Left ventricle myocardium inferior (tissue), 1 donor: Measurements from ENCODE around the gene POLR2L. TPM values are rescaled to one million over a fixed set of nuclear protein-coding genes. Genes with fewer than 3 reads are reported as not detected.

ENCODE experiments used
- DNase-seq: peaks from one replicate; pipeline ENCODE4 v3.0.0-alpha.2; 2020
- H3K27ac ChIP-seq: fragments of 200-600 bp; replicated peaks from 2 replicates; pipeline ENCODE4 v1.8.0; 2021
- H3K27me3 ChIP-seq: fragments of 200-600 bp; 2 replicates; pipeline ENCODE4 v1.8.0; 2021; ENCODE audit warnings: low read depth
- H3K36me3 ChIP-seq: fragments of 200-600 bp; 2 replicates; pipeline ENCODE4 v1.8.0; 2021
- H3K4me1 ChIP-seq: fragments of 200-600 bp; 2 replicates; pipeline ENCODE4 v1.8.0; 2021
- H3K4me3 ChIP-seq: fragments of 200-600 bp; 2 replicates; pipeline ENCODE4 v1.8.0; 2021; ENCODE audit warnings: mild to moderate bottlenecking, moderate library complexity
- H3K9me3 ChIP-seq: fragments of 200-600 bp; replicated peaks from 2 replicates; pipeline ENCODE4 v1.8.0; 2021
- CTCF ChIP-seq: fragments of 200-600 bp; IDR thresholded peaks from 2 replicates; pipeline ENCODE4 v1.8.0; 2021; ENCODE audit warnings: antibody characterized with exemption, mild to moderate bottlenecking, borderline replicate concordance
- intact Hi-C: fragments of 100-400 bp; cut with micrococcal nuclease; formaldehyde crosslinking; loops from one replicate; pipeline ENCODE4 v1.11.0; 2022
- total RNA-seq: library from RNA; stranded (reverse); fragmentation: NEBNext Ultra II Directional; extraction: Animal tissue kit (Norgen Biotek cat#: 25700); gene quantifications from one replicate; pipeline ENCODE4 v1.2.1, GENCODE V29; 2021
- donor health status: DM: no; HTN: yes; CAD: no; lungs with severe emphysema.

POLR2L gene
- total RNA-seq, 1 donor from 2014 or later: 226 TPM

DNA sequence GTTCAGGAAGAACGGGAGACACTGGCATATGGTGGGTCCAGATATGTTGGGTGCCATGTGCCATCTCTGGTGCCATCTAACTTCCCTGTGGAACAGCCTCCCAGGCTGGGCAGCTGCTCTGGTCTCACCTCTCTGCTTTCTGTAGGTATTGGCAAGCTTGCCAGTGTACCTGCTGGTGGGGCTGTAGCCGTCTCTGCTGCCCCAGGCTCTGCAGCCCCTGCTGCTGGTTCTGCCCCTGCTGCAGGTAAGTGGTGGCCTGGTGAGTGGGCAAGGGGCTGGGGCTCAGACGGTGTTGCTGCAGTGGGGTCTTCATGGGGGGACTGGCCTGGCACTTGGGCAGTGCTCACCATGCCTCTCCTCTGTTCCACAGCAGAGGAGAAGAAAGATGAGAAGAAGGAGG lies 29.9 kb downstream of the POLR2L start:
- H3K9me3 ChIP-seq: no peaks in the 10 kb centered on the region
- H3K27me3 ChIP-seq: no peaks in the 10 kb centered on the region
- intact Hi-C loops: no loop called here
- peaks cover 27% of the 10 kb centered on the region for H3K36me3 ChIP-seq
- no peak for TF ChIP-seq CTCF
- H3K4me3 ChIP-seq: no peak overlapping the region
- H3K27ac ChIP-seq: no peak overlapping the region
- H3K4me1 ChIP-seq: peaks cover 42% of the 10 kb centered on the region
- no peak for DNase-seq

GRCh38 chr11:811446-812245 lies 30.7 kb downstream of the POLR2L start:
- peak overlapping the region; percentile 98 for H3K27ac ChIP-seq

DNA sequence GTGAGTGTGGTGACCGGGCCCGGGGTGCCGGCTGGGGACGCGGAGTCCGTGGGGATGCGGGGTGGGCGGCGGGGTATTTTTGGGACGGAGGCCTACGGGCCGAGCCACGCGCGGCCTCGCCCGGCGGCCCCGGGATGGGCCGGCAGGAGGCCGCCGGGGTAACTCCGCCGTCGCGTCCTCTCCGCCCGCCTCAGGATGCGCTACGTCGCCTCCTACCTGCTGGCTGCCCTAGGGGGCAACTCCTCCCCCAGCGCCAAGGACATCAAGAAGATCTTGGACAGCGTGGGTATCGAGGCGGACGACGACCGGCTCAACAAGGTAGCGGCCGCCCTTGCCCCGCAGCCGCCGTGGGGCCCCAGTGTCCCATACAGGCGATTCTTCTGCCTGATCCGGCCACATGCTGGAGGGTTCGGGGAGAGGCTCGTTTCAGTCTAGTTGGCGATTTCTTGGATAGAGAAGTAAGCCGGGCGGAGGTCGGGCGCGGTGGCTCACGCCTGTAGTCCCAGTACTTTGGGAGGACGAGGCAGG lies 32.2 kb downstream of the POLR2L start:
- TF ChIP-seq CTCF: no peak
- Histone ChIP-seq H3K9me3 (no peaks in the 10 kb centered on the region), H3K4me1 (peaks cover 48% of the 10 kb centered on the region), H3K27me3 (no peaks in the 10 kb centered on the region), H3K4me3 (peak overlapping the region; percentile 99), H3K36me3 (peaks cover 27% of the 10 kb centered on the region), H3K27ac (peak overlapping the region; percentile 98)
- no peak for DNase-seq
- intact Hi-C loops: no loop called here

More at GRCh38 chr11:811446-812245, 30.7 kb downstream of the POLR2L start:
- Histone ChIP-seq H3K4me1 (peaks cover 42% of the 10 kb centered on the region), H3K27me3 (no peaks in the 10 kb centered on the region), H3K4me3 (peak overlapping the region; percentile 99), H3K9me3 (no peaks in the 10 kb centered on the region), H3K36me3 (peaks cover 27% of the 10 kb centered on the region)
- intact Hi-C loops: no loop called here
- TF ChIP-seq CTCF: no peak
- no peak for DNase-seq

- H3K9me3 ChIP-seq: no peaks in the 10 kb centered on the region
- TF ChIP-seq CTCF: no peak
- peak within 1 kb of the TSS; percentile 99 for H3K4me3 ChIP-seq
- DNase-seq: peak; percentile 99
- H3K4me1 ChIP-seq: peaks cover 54% of the 10 kb centered on the region
- no peaks in the 10 kb centered on the region for H3K27me3 ChIP-seq
- intact Hi-C loops: no loop called here
- peak within 1 kb of the TSS; percentile 98 for H3K27ac ChIP-seq
- peaks cover 25% of the 10 kb centered on the region for H3K36me3 ChIP-seq
Measured at GRCh38 chr11:809287-810039, 32.9 kb downstream of the POLR2L start, which contains the start of gene RPLP2. RPLP2 (plus strand) TSS chr11:809967; CDS start chr11:810235, 268 bp downstream.

GRCh38 chr11:808427-809286 lies 33.7 kb downstream of the POLR2L start:
- Histone ChIP-seq H3K9me3 (no peaks in the 10 kb centered on the region), H3K4me1 (peaks cover 62% of the 10 kb centered on the region), H3K27ac (peak overlapping the region; percentile 98), H3K36me3 (peaks cover 25% of the 10 kb centered on the region), H3K27me3 (no peaks in the 10 kb centered on the region), H3K4me3 (peak overlapping the region; percentile 99)
- DNase-seq: no peak
- intact Hi-C loops: no loop called here
- no peak for TF ChIP-seq CTCF
